GM12872 (cell line): ENCODE results near the gene MRGPRD.

ENCODE experiments used
- TF ChIP-seq, protein P1 (sequence below): IDR thresholded peaks from 3 replicates; pipeline ENCODE4 v1.5.1; 2011; ENCODE audit warnings: low read depth, mild to moderate bottlenecking, low read length, moderate library complexity; ENCODE audit not compliant: insufficient read depth

The MRGPRD gene

GRCh38 chr11:68987211-68987610 lies 6.4 kb upstream of the MRGPRD start:
- TF ChIP-seq, protein P1, sequence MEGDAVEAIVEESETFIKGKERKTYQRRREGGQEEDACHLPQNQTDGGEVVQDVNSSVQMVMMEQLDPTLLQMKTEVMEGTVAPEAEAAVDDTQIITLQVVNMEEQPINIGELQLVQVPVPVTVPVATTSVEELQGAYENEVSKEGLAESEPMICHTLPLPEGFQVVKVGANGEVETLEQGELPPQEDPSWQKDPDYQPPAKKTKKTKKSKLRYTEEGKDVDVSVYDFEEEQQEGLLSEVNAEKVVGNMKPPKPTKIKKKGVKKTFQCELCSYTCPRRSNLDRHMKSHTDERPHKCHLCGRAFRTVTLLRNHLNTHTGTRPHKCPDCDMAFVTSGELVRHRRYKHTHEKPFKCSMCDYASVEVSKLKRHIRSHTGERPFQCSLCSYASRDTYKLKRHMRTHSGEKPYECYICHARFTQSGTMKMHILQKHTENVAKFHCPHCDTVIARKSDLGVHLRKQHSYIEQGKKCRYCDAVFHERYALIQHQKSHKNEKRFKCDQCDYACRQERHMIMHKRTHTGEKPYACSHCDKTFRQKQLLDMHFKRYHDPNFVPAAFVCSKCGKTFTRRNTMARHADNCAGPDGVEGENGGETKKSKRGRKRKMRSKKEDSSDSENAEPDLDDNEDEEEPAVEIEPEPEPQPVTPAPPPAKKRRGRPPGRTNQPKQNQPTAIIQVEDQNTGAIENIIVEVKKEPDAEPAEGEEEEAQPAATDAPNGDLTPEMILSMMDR = no peak

DNA sequence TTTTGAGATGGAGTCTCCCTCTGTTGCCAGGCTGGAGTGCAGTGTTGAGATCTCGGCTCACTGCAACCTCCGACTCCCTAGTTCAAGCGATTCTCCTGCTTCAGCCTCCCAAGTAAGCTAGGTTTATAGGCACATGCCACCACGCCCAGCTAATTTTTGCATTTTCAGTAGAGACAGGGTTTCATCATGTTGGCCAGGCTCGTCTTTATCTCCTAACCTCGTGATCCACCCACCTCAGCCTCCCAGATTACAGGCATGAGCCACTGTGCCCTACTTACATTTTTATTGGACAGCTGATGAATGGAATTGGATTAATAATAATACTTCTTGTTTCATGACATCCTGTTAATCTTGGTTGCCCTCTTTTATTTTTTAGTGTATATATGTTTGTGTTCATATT lies 3.0 kb upstream of the MRGPRD start:
- TF ChIP-seq, protein P1 = no peak

- TF ChIP-seq, protein P1 = no peak
Measured at GRCh38 chr11:68982134-68982533, 1.3 kb upstream of the MRGPRD start.

DNA sequence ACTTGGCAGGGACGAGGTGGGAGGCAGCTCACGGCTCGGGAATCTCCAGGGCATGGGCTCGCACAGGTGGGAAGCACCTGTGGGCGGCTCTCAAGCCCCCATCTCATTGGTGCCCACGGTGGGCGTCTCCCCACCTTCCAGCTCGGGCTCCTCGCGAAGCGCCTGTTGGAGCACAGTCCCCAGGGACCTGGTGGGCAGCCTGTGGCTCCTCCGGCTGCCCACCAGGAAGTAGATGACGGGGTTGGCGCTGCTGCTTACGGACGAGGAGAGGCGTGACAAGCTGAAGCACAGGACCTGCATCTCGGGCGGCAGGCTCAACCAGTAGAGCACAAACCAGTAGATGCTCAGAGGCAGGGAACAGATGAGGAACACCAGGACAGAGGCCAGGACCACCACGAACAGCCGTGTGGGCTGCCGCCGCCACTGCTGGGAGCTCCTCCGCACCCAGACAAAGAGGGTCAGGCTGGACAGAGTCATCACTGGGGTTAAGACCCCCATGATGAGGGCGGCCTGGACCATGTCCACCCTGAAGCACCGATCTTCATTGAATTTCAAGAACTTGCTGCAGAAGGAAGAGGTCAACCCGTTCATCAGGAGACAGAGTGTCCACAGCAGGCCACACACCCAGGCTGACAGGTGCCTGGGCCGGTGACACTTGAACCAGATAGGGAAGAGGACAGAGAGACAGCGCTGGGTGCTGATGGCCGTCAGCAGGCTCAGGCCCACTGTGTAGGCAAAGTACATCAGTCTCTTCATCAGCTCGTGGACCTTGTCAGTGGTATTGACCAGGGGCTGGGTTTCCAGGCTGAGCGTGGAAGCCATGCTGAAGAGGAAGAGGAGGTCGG lies 633 bp downstream of the MRGPRD start:
- TF ChIP-seq, protein P1 = no peak

DNA sequence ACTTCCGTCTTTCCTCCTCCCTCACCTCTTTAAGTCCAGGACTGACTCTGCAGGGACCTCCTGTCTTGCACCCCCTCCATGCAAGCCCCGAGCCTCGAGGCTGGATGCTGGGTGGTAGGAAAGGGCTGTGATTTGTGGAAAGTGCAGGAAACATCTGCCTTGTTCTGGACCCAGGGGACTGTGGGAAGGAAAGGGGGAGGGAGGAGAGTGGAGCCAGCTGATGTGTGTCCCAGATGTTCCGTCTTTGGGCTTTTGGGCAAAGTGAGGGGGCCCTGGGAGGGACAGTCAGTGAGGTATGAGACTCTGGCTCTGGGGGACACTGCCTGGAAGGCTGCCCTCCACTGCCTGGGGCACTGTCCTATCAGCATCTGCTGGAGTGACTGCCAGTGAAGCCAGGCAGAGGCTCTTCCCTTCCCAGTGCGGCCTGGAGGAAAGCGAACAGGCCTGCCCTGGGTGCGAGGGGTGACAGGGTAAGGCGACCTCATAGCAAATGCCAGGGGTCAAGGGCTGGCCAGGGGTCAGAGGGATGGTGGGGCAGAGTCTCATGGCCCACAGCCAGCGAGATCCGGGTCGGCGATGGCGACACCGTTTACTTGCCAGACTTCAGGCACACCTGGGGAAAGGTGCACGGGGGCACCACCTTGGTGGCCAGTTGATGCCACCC lies 1.7 kb downstream of the MRGPRD start:
- TF ChIP-seq, protein P1 = no peak

- TF ChIP-seq, protein P1 = no peak
Measured at GRCh38 chr11:68978626-68978930, 2.2 kb downstream of the MRGPRD start.

DNA sequence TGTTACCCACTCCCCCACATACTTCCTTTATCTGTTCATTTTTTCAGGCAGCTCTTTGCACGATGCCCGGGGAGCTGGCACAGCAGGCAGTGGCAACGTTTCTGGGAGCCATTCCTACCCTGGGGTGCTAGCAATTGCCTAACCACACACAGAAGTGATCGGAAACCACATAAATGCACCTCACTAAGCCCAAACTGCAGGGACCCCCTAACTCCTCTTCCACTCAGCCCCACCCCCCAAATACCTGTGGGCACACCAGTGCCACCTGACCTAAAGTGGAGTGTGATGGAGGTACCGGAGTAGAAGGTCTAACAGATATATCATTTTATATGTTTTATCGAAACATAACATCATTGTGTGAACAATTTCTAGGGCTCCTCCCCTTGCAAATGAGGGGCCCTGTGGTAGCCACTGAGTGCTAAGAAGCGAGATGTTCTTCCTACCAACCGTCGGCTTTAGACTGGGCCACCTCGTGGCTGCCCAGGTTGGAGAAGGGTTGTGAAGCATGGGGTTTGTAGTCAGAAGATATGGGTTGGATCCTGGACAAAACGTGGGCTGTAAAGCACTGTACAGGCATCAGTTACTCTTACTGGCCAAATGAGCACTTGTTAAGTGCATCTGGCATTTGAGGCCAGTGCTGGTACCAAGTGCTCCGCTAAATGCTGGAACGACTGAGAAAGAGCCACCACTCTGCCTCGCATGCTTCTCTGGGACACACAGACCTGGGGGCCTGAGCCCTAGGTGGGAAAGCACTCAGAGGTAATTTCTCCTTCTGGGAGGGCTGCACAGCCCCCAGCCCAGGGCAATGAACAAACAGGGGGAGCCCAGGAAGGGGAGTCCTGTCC lies 2.8 kb downstream of the MRGPRD start:
- TF ChIP-seq, protein P1 = no peak
